Mesodermal cell (in vitro differentiated cells): ENCODE measurements around the gene MRPL4.

ENCODE experiments used
- H3K27ac ChIP-seq: 2 replicates; pipeline ENCODE4 v1.7.0; 2013; ENCODE audit warnings: mild to moderate bottlenecking, low read depth, low read length, moderate library complexity; ENCODE audit not compliant: severe bottlenecking
- H3K36me3 ChIP-seq: 2 replicates; pipeline ENCODE4 v1.7.1; 2013; ENCODE audit warnings: mild to moderate bottlenecking, low read length, moderate library complexity; ENCODE audit not compliant: control insufficient read depth, insufficient read depth
- H3K4me1 ChIP-seq: one replicate; pipeline ENCODE4 v1.7.1; 2013; ENCODE audit warnings: mild to moderate bottlenecking, low read length; ENCODE audit not compliant: insufficient read depth, control insufficient read depth, poor library complexity, severe bottlenecking
- H3K4me3 ChIP-seq: 2 replicates; pipeline ENCODE4 v1.7.0; 2013; ENCODE audit warnings: low read length, control low read depth, mild to moderate bottlenecking; ENCODE audit not compliant: insufficient read depth, poor library complexity, severe bottlenecking; ENCODE audit errors: extremely low read depth
- H3K9me3 ChIP-seq: 2 replicates; pipeline ENCODE4 v1.7.1; 2013; ENCODE audit warnings: mild to moderate bottlenecking, low read length, moderate library complexity; ENCODE audit not compliant: control insufficient read depth
- WGBS, 2 experiments: methylation state at CpG; one replicate each; pipeline ENCODE4 v1.1.5; 2013; ENCODE audit warnings: missing lambda C conversion rate in 2 of 2; ENCODE audit not compliant: insufficient coverage in 2 of 2; 5-methylcytosine and 5-hydroxymethylcytosine counted together

Gene MRPL4

DNA sequence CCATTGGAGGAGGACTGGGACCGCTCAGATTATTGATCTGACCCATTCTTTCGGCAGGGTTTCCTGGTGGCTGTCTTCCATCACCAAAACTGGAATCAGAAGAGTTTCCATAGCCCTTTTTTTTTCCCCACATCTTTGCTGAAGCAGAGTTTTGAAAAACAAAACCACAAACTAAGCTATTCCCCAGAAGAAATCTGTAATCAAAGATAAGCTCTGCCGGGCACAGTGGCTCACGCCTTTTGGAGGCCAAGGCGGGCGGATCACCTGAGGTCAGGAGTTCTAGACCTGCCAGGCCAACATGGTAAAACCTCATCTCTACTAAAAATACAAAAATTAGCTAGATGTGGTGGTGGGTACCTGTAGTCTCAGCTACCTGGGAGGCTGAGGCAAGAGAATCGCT lies 14.7 kb downstream of the MRPL4 start:
- 89 to 96% methylated on average over 4 to 6 of the region's 7 CpGs for WGBS, 2 experiments
- no peak overlapping the region for H3K4me3 ChIP-seq
- H3K9me3 ChIP-seq, result no peaks in the 10 kb centered on the region
- H3K27ac ChIP-seq, result no peak overlapping the region
- H3K36me3 ChIP-seq, result no peaks in the 10 kb centered on the region
- no peaks in the 10 kb centered on the region for H3K4me1 ChIP-seq

DNA sequence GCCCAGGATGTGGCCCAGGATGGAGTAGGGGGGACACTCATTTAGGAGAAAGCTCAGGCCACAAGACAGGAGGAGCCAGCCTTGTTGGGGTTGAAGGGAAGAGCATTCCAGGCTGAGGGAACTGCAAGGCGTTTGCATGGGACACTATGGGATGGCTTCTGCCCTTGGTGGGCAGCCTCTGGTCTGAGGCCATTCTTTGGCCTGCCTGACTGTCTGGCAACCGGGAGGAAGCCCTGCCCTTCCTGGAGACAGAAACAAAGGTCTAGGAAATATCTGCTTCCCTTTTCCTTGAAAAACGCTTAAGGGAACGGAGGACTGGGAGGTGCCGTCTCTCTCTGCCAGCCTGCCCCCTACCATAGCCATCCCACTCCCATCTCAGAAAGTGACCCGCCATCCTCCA lies 16.1 kb downstream of the MRPL4 start:
- 70 to 78% methylated on average over 6 of the region's 6 CpGs for WGBS, 2 experiments
- no peaks in the 10 kb centered on the region for H3K36me3 ChIP-seq
- no peaks in the 10 kb centered on the region for H3K9me3 ChIP-seq
- H3K27ac ChIP-seq, result no peak overlapping the region
- no peaks in the 10 kb centered on the region for H3K4me1 ChIP-seq
- H3K4me3 ChIP-seq, result no peak overlapping the region

DNA sequence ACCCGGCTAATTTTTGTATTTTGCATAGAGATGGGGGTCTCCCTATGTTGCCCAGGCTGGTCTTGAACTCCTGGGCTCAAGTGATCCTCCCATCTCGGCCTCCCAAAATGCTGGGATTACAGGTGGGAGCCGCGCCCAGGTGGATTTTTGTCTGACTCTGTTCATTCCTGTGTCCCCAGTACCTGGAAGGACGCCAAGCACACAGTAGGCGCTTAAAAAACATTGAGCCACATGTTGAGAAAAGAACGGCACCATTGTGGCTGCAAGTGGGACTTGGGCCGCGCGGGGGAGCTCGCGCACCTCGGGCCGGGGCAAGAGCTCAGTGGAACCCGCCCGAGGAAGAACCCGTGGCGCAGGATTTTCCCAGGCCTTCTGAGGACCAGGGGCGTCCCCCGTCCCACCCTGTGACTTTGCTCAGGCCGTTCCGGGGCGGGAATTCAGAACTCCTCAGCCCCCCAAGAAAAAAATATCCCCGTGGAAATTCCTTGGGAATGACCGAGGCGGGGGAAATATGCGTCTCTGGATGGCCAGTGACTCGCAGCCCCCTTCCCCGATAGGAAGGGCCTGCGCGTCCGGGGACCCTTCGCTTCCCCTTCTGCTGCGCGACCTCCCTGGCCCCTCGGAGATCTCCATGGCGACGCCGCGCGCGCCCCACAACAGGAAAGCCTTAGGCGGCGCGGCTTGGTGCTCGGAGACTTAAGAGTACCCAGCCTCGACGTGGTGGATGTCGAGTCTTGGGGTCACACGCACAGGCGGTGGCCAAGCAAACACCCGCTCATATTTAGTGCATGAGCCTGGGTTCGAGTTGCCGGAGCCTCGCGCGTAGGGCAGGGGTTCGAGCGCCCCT lies 17.5 kb downstream of the MRPL4 start:
- peak overlapping the region; percentile 18 for H3K4me3 ChIP-seq
- H3K9me3 ChIP-seq, result no peaks in the 10 kb centered on the region
- WGBS, 2 experiments, result 11% methylated on average over 52 to 57 of the region's 59 CpGs
- no peak overlapping the region for H3K27ac ChIP-seq
- H3K36me3 ChIP-seq, result no peaks in the 10 kb centered on the region
- no peaks in the 10 kb centered on the region for H3K4me1 ChIP-seq

DNA sequence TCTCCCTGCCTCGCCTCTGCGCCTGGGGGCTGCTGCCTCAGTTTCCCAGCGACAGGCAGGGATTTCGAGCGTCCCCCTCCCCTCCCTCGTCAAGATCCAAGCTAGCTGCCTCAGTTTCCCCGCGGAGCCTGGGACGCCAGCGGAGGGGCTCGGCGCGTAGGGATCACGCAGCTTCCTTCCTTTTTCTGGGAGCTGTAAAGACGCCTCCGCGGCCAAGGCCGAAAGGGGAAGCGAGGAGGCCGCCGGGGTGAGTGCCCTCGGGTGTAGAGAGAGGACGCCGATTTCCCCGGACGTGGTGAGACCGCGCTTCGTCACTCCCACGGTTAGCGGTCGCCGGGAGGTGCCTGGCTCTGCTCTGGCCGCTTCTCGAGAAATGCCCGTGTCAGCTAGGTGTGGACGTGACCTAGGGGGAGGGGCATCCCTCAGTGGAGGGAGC lies 18.2 kb downstream of the MRPL4 start:
- no peaks in the 10 kb centered on the region for H3K4me1 ChIP-seq
- H3K27ac ChIP-seq, result no peak overlapping the region
- no peaks in the 10 kb centered on the region for H3K9me3 ChIP-seq
- WGBS, 2 experiments, result 17 to 22% methylated on average over 20 to 28 of the region's 37 CpGs
- H3K36me3 ChIP-seq, result no peaks in the 10 kb centered on the region
- peak overlapping the region; percentile 19 for H3K4me3 ChIP-seq

DNA sequence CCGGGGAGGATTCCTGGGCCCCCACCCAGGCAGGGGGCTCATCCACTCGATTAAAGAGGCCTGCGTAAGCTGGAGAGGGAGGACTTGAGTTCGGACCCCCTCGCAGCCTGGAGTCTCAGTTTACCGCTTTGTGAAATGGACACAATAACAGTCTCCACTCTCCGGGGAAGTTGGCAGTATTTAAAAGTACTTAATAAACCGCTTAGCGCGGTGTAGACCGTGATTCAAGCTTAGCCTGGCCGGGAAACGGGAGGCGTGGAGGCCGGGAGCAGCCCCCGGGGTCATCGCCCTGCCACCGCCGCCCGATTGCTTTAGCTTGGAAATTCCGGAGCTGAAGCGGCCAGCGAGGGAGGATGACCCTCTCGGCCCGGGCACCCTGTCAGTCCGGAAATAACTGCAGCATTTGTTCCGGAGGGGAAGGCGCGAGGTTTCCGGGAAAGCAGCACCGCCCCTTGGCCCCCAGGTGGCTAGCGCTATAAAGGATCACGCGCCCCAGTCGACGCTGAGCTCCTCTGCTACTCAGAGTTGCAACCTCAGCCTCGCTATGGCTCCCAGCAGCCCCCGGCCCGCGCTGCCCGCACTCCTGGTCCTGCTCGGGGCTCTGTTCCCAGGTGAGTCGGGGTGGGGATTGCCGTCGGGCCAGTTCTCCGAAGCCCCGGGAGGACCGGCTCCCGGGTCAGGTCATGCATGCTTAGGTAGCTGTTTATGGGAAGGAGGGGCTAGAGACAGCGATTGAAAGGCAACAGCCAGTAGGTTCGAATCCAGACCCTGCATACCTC lies 18.8 kb downstream of the MRPL4 start, which contains the start of gene ICAM1:
Gene ICAM1, plus strand, starts transcription at position 505 of the 779 bp plus-strand sequence. Its CDS starts 40 bp downstream, at position 545.
- H3K36me3 ChIP-seq, result no peaks in the 10 kb centered on the region
- no peak within 1 kb of the TSS for H3K27ac ChIP-seq
- no peaks in the 10 kb centered on the region for H3K9me3 ChIP-seq
- WGBS, 2 experiments, result 5 to 8% methylated on average over 41 to 46 of the region's 51 CpGs
- no peaks in the 10 kb centered on the region for H3K4me1 ChIP-seq
- H3K4me3 ChIP-seq, result peak within 1 kb of the TSS; percentile 19

DNA sequence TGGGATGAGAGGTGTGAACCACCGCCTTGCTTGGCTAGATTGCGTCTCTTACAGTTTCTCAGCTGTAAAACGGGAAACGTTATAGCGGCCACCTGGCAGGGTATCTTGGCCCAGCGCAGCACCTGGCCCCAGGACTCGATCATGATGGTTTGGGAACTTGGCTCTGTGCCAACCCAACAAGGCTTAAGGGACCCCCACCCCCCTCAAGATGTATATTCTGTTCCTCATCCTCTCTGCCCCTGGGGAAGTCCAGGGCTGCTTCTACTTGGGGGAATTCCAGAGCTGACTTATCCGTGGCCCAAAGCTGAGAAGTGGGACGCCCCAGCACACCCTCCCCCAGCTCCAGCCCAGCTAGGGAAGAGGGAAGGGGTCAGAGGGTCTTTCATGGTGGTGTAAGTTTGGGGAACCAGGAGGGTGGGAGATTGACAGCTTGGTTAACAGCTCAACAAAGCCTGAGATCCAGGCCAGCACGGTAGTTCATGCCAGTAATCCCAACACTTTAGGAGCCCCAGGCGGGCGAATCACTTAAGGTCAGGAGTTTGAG lies 19.6 kb downstream of the MRPL4 start:
- no peak overlapping the region for H3K4me3 ChIP-seq
- no peaks in the 10 kb centered on the region for H3K4me1 ChIP-seq
- H3K9me3 ChIP-seq, result no peaks in the 10 kb centered on the region
- 73 to 78% methylated on average over 10 to 11 of the region's 12 CpGs for WGBS, 2 experiments
- no peaks in the 10 kb centered on the region for H3K36me3 ChIP-seq
- no peak overlapping the region for H3K27ac ChIP-seq

DNA sequence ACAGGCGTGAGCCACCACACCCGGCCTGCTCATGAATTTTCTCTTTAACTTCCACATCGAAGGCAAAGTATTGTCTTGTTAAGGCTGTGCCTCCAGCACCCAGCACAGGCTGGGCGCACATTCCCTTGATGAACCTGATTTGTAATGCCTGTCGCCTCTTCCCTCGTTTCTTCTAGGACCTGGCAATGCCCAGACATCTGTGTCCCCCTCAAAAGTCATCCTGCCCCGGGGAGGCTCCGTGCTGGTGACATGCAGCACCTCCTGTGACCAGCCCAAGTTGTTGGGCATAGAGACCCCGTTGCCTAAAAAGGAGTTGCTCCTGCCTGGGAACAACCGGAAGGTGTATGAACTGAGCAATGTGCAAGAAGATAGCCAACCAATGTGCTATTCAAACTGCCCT lies 22.6 kb downstream of the MRPL4 start:
- no peaks in the 10 kb centered on the region for H3K36me3 ChIP-seq
- H3K9me3 ChIP-seq, result no peaks in the 10 kb centered on the region
- no peaks in the 10 kb centered on the region for H3K4me1 ChIP-seq
- WGBS, 2 experiments, result 96 to 99% methylated on average over 10 of the region's 10 CpGs
- no peak overlapping the region for H3K27ac ChIP-seq
- no peak overlapping the region for H3K4me3 ChIP-seq

DNA sequence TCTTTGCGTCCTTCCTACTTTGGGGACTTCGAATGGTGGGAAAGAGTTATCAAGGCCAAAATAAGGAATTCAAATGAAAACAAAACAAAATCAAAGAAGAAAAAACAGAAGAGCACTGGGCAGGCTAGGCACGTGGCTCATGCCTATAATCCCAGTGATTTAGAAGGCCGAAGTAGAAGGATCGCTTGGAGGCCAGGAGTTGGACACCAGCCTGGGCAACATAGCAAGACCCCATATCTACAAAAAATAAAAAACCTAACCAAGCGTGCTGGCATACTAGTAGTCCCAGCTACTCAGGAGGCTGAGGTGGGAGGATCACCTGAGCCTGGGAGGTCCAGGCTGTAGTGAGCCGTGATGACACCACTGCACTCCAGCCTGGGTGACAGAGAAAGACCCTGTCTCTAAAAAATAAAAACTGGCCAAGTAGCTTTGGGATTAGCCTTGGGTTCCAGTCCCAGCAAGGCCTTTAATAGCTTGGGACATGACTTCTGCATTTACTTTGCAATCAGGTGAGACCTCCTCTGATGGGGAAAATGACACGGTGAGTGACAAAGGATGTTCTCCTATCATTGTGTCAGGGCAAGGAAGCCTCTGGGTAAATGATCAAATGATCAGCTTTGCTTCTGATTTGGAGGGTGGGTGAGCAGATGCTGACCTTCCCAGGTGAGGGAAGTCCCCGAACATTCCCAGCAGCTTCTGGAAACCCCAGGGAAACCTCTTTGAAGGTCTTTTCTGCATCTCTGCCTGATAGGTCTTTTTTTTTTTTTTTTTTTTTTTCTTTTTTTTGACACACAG lies 26.0 kb downstream of the MRPL4 start:
- H3K4me1 ChIP-seq, result no peaks in the 10 kb centered on the region

DNA sequence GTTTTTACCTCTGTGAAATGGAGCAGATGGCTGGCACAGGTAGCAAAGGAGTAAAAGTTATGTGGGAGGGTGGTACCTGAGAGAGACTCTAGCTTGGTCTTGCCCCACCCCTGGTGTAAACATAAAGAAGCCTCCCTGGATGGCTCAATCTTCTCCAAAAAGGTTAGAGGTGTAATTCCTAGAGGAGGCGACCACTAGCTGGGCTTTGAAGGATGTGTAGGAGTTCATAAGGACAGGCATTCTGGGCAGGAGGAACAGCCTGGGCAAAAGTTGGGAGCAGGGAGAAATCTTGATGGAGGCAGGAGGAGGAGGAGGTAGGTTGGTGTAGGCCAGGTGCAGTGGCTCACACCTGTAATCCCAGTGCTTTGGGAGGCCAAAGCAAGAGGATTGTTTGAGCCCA lies 26.9 kb downstream of the MRPL4 start:
- no peaks in the 10 kb centered on the region for H3K9me3 ChIP-seq
- H3K4me3 ChIP-seq, result no peak overlapping the region
- H3K36me3 ChIP-seq, result no peaks in the 10 kb centered on the region
- no peak overlapping the region for H3K27ac ChIP-seq
- H3K4me1 ChIP-seq, result no peaks in the 10 kb centered on the region
- WGBS, 2 experiments, result 92 to 100% methylated on average over 1 of the region's 1 CpG

More for the DNA sequence above, 26.0 kb downstream of the MRPL4 start:
- no peaks in the 10 kb centered on the region for H3K9me3 ChIP-seq
- no peaks in the 10 kb centered on the region for H3K36me3 ChIP-seq
- 87 to 90% methylated on average over 4 to 8 of the region's 9 CpGs for WGBS, 2 experiments
- H3K27ac ChIP-seq, result no peak overlapping the region
- H3K4me3 ChIP-seq, result no peak overlapping the region

DNA sequence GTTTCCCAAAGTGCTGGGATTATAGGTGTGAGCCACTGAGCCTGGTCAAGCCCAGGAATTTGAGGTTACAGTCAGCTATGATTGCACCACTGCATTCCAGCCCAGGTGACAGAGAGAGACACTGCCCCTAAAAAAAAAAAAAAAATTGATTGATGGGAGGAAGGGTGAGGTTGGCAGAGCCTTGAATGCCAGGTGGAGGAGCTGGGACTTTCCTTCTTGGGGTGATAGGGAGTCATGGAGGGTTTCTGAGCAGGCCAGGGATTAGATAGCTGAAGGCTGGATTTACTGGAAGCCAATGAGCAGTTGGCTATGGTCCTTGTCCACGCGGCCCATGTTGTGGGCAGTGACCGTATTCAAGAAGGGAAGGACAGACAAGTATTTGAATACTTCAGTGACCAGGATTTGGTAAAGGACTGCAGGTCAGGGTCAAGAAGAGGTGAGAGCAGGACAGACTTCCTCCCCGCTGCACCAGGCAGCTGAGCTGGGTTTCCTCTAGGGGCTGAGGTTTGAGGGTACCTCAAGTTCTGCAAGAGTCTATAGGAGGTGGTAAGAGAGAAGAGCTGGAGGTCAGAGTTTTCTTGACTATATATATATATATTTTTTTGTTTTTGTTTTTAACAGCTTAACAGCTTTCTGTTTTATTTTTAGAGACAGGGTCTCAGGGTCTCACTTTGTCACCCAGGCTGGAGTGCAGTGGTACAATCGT lies 27.9 kb downstream of the MRPL4 start:
- H3K4me1 ChIP-seq, result no peaks in the 10 kb centered on the region
- no peak overlapping the region for H3K4me3 ChIP-seq
- no peak overlapping the region for H3K27ac ChIP-seq
- WGBS, 2 experiments, result 91 to 94% methylated on average over 4 to 5 of the region's 5 CpGs
- no peaks in the 10 kb centered on the region for H3K36me3 ChIP-seq
- H3K9me3 ChIP-seq, result no peaks in the 10 kb centered on the region
